Left renal cortex interstitium (tissue), 4 donors: ENCODE data around the gene VRK2. TPM values are rescaled to one million over a fixed set of nuclear protein-coding genes. Genes with fewer than 3 reads are reported as not detected.

Source experiments
- polyA plus RNA-seq, 4 donors: library from polyadenylated mRNA; unstranded; fragments of 120-200 nt; gene quantifications; one replicate each; pipeline ENCODE4 v1.2.1, GENCODE V29; 2013; ENCODE audit not compliant: insufficient read length in 4 of 4

VRK2 gene
- polyA plus RNA-seq, 4 donors, result 22.0 to 24.4 (median 22.2) TPM

Other genes starting within 250 kb of the VRK2 start
- 10 to 100 TPM; 45.6 to 67.8 (median 52.8) TPM for gene FANCL, start 194.5 kb downstream of the VRK2 start, polyA plus RNA-seq